ENCODE results near the gene AZU1.

Gene AZU1

DNA sequence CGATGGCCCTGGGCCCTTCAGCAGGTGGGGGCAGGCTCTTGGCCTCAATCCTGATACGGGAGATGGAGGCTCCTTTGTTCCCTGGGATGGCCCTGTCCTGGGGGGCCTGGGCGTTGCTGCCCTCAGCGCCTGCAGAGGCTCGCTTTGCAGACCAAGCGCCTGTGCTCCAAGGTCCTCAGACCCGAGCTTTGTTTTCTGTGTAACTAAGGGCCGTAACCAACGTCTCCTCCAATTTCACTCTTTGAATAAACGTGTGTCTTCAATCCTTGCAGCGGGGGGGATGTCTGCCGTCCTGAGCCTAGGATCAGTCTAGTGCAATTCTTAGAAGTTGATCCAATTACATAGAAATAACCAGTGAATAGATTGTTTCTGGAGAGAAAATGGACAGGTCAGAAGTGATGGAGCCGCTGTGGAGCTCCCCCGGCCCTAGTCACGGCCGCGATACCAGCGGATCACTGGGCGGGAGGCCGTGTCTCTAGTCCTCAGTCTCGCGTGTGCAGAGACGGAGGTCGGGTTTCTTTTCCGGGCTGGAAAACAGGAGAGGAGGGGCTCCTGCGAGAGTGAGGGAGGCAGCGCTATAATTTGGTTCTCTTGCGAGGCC, 25.0 kb upstream of the AZU1 start:
- no peak overlapping the region for H3K4me2 ChIP-seq (ENCODE audit: low read depth, low read length, poor library complexity, severe bottlenecking)
- peaks cover 44% of the 10 kb centered on the region for H4K20me1 ChIP-seq (ENCODE audit: low read depth, low read length)
- H3K9me3 ChIP-seq (ENCODE audit: insufficient read depth, low read length) = no peaks in the 10 kb centered on the region
- no peaks in the 10 kb centered on the region for H3K27me3 ChIP-seq (ENCODE audit: low read length)
- no peak overlapping the region for H3K27ac ChIP-seq (ENCODE audit: low read depth, low read length)
- H3K79me2 ChIP-seq (ENCODE audit: insufficient read depth, low read length) = peaks cover 90% of the 10 kb centered on the region
- no peak overlapping the region for H2AFZ ChIP-seq (ENCODE audit: low read depth, low read length, severe bottlenecking)
- peaks cover 15% of the 10 kb centered on the region; the same call in 1 of the 2 replicates for H3K36me3 ChIP-seq (ENCODE audit: low read length)
- TF ChIP-seq EZH2phosphoT487 (conservative IDR thresholded peaks at IDR 0.05; ENCODE audit: low read length) (no peak), CTCF (IDR thresholded peaks at IDR 0.05; ENCODE audit: insufficient read depth, low read length, poor library complexity, severe bottlenecking) (no peak)
- no peaks in the 10 kb centered on the region for H3F3A ChIP-seq (ENCODE audit: insufficient read depth)
- H3K4me3 ChIP-seq (ENCODE audit: insufficient read depth, low read length, poor library complexity, severe bottlenecking) = no peak overlapping the region
- H3K9me2 ChIP-seq (replicated peaks; ENCODE audit: insufficient read depth, low read length) = no peaks in the 10 kb centered on the region
- no peak overlapping the region for H3K9ac ChIP-seq (ENCODE audit: low read length)

DNA sequence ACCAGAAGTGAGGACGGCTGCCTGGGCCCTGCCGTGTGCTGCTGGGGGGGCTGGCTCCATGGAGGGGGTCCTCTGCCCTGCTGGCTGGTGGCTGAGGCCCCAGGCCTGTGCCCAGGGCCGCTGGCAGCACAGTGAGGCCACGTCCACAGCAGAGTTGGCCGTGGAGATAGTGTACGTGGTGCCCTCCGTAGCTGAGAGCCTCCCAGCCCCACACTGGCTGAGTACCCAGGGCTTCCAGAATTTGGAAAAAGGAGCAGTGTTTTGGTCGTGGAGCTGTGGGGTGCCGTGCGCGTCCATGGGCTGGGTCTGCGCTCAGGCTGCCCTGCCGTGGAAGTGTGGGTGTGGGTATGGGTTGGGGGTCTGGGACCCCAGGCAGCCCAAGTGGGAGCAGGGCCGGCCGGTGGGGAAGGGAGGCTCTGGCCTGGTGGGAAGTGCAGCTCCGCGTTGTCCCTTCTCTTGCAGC, 24.5 kb upstream of the AZU1 start:
- Histone ChIP-seq H3F3A (ENCODE audit: insufficient read depth) (no peaks in the 10 kb centered on the region), H3K9me2 (replicated peaks; ENCODE audit: insufficient read depth, low read length) (no peaks in the 10 kb centered on the region), H3K4me3 (ENCODE audit: insufficient read depth, low read length, poor library complexity, severe bottlenecking) (no peak overlapping the region), H3K36me3 (ENCODE audit: low read length) (peaks cover 18% of the 10 kb centered on the region; the same call in 1 of the 2 replicates), H3K79me2 (ENCODE audit: insufficient read depth, low read length) (peaks cover 87% of the 10 kb centered on the region), H3K9me3 (ENCODE audit: insufficient read depth, low read length) (no peaks in the 10 kb centered on the region), H4K20me1 (ENCODE audit: low read depth, low read length) (peaks cover 44% of the 10 kb centered on the region), H2AFZ (ENCODE audit: low read depth, low read length, severe bottlenecking) (no peak overlapping the region), H3K9ac (ENCODE audit: low read length) (no peak overlapping the region), H3K4me2 (ENCODE audit: low read depth, low read length, poor library complexity, severe bottlenecking) (no peak overlapping the region), H3K27ac (ENCODE audit: low read depth, low read length) (no peak overlapping the region), H3K27me3 (ENCODE audit: low read length) (no peaks in the 10 kb centered on the region)
- no peak for TF ChIP-seq EZH2phosphoT487 (conservative IDR thresholded peaks at IDR 0.05; ENCODE audit: low read length)
- no peak for TF ChIP-seq CTCF (IDR thresholded peaks at IDR 0.05; ENCODE audit: insufficient read depth, low read length, poor library complexity, severe bottlenecking)

GRCh38 chr19:803686-804418, 23.8 kb upstream of the AZU1 start:
- H3K4me2 ChIP-seq (ENCODE audit: low read depth, low read length, poor library complexity, severe bottlenecking) = no peak overlapping the region
- no peak overlapping the region for H3K9ac ChIP-seq (ENCODE audit: low read length)
- no peaks in the 10 kb centered on the region for H3K9me2 ChIP-seq (replicated peaks; ENCODE audit: insufficient read depth, low read length)
- no peak overlapping the region for H3K4me3 ChIP-seq (ENCODE audit: insufficient read depth, low read length, poor library complexity, severe bottlenecking)
- H4K20me1 ChIP-seq (ENCODE audit: low read depth, low read length) = peaks cover 44% of the 10 kb centered on the region
- H3F3A ChIP-seq (ENCODE audit: insufficient read depth) = no peaks in the 10 kb centered on the region
- no peaks in the 10 kb centered on the region for H3K27me3 ChIP-seq (ENCODE audit: low read length)
- H2AFZ ChIP-seq (ENCODE audit: low read depth, low read length, severe bottlenecking) = no peak overlapping the region
- TF ChIP-seq EZH2phosphoT487 (conservative IDR thresholded peaks at IDR 0.05; ENCODE audit: low read length) (no peak), CTCF (IDR thresholded peaks at IDR 0.05; ENCODE audit: insufficient read depth, low read length, poor library complexity, severe bottlenecking) (no peak)
- peaks cover 80% of the 10 kb centered on the region for H3K79me2 ChIP-seq (ENCODE audit: insufficient read depth, low read length)
- H3K27ac ChIP-seq (ENCODE audit: low read depth, low read length) = no peak overlapping the region
- H3K36me3 ChIP-seq (ENCODE audit: low read length) = peaks cover 18% of the 10 kb centered on the region; the same call in 1 of the 2 replicates
- H3K9me3 ChIP-seq (ENCODE audit: insufficient read depth, low read length) = no peaks in the 10 kb centered on the region
